HepG2 (cell line): ENCODE measurements around the gene AMOTL2. TPM values are rescaled to one million over a fixed set of nuclear protein-coding genes. Genes with fewer than 3 reads are reported as not detected.

Source experiments
- ATAC-seq: fragments of 200-7000 bp; cut with Tn5 transposase; 3 replicates; pipeline ENCODE4 v1.9.1; 2020; ENCODE audit warnings: mild to moderate bottlenecking, moderate library complexity
- BruUV-seq: library from RNA; stranded (reverse); fragments of 400-500 nt; replicated peaks from 2 replicates; lab custom pipeline; 2021; lab: Mats Ljungman, UMichigan
- CTCF ChIA-PET: fragments of 300-600 bp; formaldehyde crosslinking; extraction: SDS; loops from one replicate; lab custom pipeline; 2021; ENCODE audit warnings: low total read pairs, inconsistent platforms, low intra/inter-chr PET ratio; lab: Yijun Ruan, JAX
- POLR2A ChIA-PET: fragments of 350-600 bp; sonication (Branson Sonifier 250); formaldehyde crosslinking; loops from one replicate; lab custom pipeline; 2020; ENCODE audit warnings: antibody characterized with exemption, inconsistent platforms; lab: Yijun Ruan, JAX
- DNase-seq: peaks from one replicate; pipeline ENCODE4 v3.0.0-alpha.2; 2015; ENCODE audit warnings: low spot score
- FAIRE-seq: peaks from 3 replicates; lab custom pipeline; 2011; peaks lifted over from hg19 to GRCh38; lab: Jason Lieb, UNC
- H2AFZ ChIP-seq: one replicate; pipeline ENCODE4 v1.6.1; 2011; ENCODE audit warnings: low read length, inconsistent platforms
- H3K27ac ChIP-seq: fragments of 300-600 bp; 3 replicates; pipeline ENCODE4 v1.8.0; 2011; ENCODE audit warnings: mixed run types, mild to moderate bottlenecking, mixed read lengths, low read length, inconsistent platforms; ENCODE audit not compliant: insufficient read depth; ENCODE audit errors: extremely low read length
- H3K27me3 ChIP-seq, 2 experiments: fragments of 200-600 bp in 1 of 2; 2 replicates in 1 of 2; 3 replicates in 1 of 2; pipeline versions ENCODE4 v1.6.0 to v1.8.0; 2011; ENCODE audit warnings: low read length in 2 of 2, mild to moderate bottlenecking in 2 of 2, moderate library complexity in 2 of 2, inconsistent platforms in 1 of 2; ENCODE audit not compliant: insufficient read depth in 2 of 2, control insufficient read depth in 1 of 2
- H3K36me3 ChIP-seq, 2 experiments: fragments of 200-600 bp in 1 of 2; replicated peaks in 1 of 2; 2 replicates in 1 of 2; 3 replicates in 1 of 2; pipeline versions ENCODE4 v1.5.1 to v1.8.0; 2011; ENCODE audit warnings: low read length in 2 of 2, inconsistent platforms in 1 of 2; ENCODE audit not compliant: insufficient read depth in 2 of 2, control insufficient read depth in 1 of 2
- H3K4me1 ChIP-seq: 2 replicates; pipeline ENCODE4 v1.5.1; 2012; ENCODE audit warnings: low read length, inconsistent platforms; ENCODE audit not compliant: insufficient read depth
- H3K4me2 ChIP-seq: 2 replicates; pipeline ENCODE4 v1.6.0; 2011; ENCODE audit warnings: low read depth, low read length, inconsistent platforms
- H3K4me3 ChIP-seq, 3 experiments: fragments of 200-600 bp in 1 of 3; sonication (generic), shearing (Covaris generic) in 1 of 3; replicated peaks in 1 of 3; 2 replicates each; pipeline ENCODE4 v1.5.1; 2011 to 2016; ENCODE audit warnings: low read length in 3 of 3, inconsistent platforms in 2 of 3, low read depth in 2 of 3, mild to moderate bottlenecking in 2 of 3, control low read depth in 1 of 3, mixed read lengths in 1 of 3; ENCODE audit not compliant: insufficient read depth in 1 of 3
- H3K79me2 ChIP-seq: one replicate; pipeline ENCODE4 v1.6.1; 2011; ENCODE audit warnings: low read length, inconsistent platforms; ENCODE audit not compliant: insufficient read depth
- H3K9ac ChIP-seq: 2 replicates; pipeline ENCODE4 v1.6.0; 2011; ENCODE audit warnings: mild to moderate bottlenecking, low read depth, low read length, inconsistent platforms; ENCODE audit not compliant: insufficient read depth
- H3K9me3 ChIP-seq: 2 replicates; pipeline ENCODE4 v1.5.1; 2012; ENCODE audit warnings: mild to moderate bottlenecking, low read length
- H4K20me1 ChIP-seq: 2 replicates; pipeline ENCODE4 v1.6.0; 2011; ENCODE audit warnings: inconsistent platforms, mild to moderate bottlenecking, low read length, moderate library complexity; ENCODE audit not compliant: insufficient read depth
- DZIP1 ChIP-seq: sonication (generic); formaldehyde crosslinking; IDR thresholded peaks from 2 replicates; pipeline ENCODE4 v1.5.0; 2020; ENCODE audit warnings: mild to moderate bottlenecking, missing genetic modification reagents
- HNRNPH1 ChIP-seq: fragments of 200-400 bp; formaldehyde crosslinking; optimal IDR thresholded peaks from 2 replicates; pipeline ENCODE3; 2017; ENCODE audit warnings: mild to moderate bottlenecking, low read depth, low read length
- HOXA7 ChIP-seq: sonication (generic); formaldehyde crosslinking; IDR thresholded peaks from 2 replicates; pipeline ENCODE4 v1.8.1; 2022; ENCODE audit warnings: mild to moderate bottlenecking, missing genetic modification reagents, moderate library complexity
- NPAS2 ChIP-seq: sonication (generic); formaldehyde crosslinking; IDR thresholded peaks from 2 replicates; pipeline ENCODE4 v1.8.0; 2022; ENCODE audit warnings: mild to moderate bottlenecking, missing genetic modification reagents, borderline replicate concordance
- NR2F2 ChIP-seq: IDR thresholded peaks from 2 replicates; pipeline ENCODE4 v1.6.1; 2012; ENCODE audit warnings: low read depth, inconsistent platforms, borderline replicate concordance
- PHF20 ChIP-seq: sonication (generic); formaldehyde crosslinking; IDR thresholded peaks from 2 replicates; pipeline ENCODE4 v1.5.0; 2020; ENCODE audit warnings: mild to moderate bottlenecking, missing genetic modification reagents
- PRDM15 ChIP-seq: sonication (generic); formaldehyde crosslinking; IDR thresholded peaks from 2 replicates; pipeline ENCODE4 v1.4.0; 2020; ENCODE audit warnings: missing genetic modification reagents
- ZMYM4 ChIP-seq: sonication (generic); formaldehyde crosslinking; IDR thresholded peaks from 2 replicates; pipeline ENCODE4 v1.8.1; 2023; ENCODE audit warnings: mild to moderate bottlenecking, missing genetic modification reagents
- ZNF10 ChIP-seq: sonication (generic); formaldehyde crosslinking; IDR thresholded peaks from 2 replicates; pipeline ENCODE4 v1.4.0; 2020; ENCODE audit warnings: mild to moderate bottlenecking, low read depth, missing genetic modification reagents, borderline replicate concordance
- WGBS: methylation state at CpG from one replicate; pipeline ENCODE4 v1.1.6; 2017; ENCODE audit warnings: low lambda C conversion rate; 5-methylcytosine and 5-hydroxymethylcytosine counted together
- in situ Hi-C: cut with HindIII; loops from 2 replicates; pipeline ENCODE4 v1.10.0; 2017; ENCODE audit warnings: low pct_unique_long_range_greater_than_20kb; ENCODE audit not compliant: extremely low pct_ligation_motif_present
- intact Hi-C: fragments of 100-400 bp; cut with micrococcal nuclease; formaldehyde crosslinking; loops from one replicate; pipeline ENCODE4 v1.10.0; 2022; ENCODE audit not compliant: unreplicated experiment
- polyA plus RNA-seq, 8 experiments: library from polyadenylated mRNA; depleted of rRNA in 3 of 8; stranded (reverse) in 7 of 8; unstranded in 1 of 8; fragments of >200 nt; fragmentation: Illumina TruSeq in 4 of 8; extraction: Trizol in 4 of 8; gene quantifications; 2 replicates each; pipeline versions ENCODE4 v1.2.1 to v1.2.3, GENCODE V29; 2011 to 2016; ENCODE audit warnings: low read depth in 4 of 8, missing spikeins in 1 of 8, mixed read lengths in 1 of 8; ENCODE audit not compliant: insufficient read depth in 1 of 8
- total RNA-seq, 5 experiments: library from RNA; depleted of rRNA; stranded (reverse); fragments of >200 nt; fragmentation: Illumina TruSeq; extraction: Trizol; gene quantifications; 2 replicates each; pipeline ENCODE4 v1.2.3, GENCODE V29; 2016; ENCODE audit warnings: low read depth in 1 of 5
- TF ChIP-seq, protein P1 (sequence below): sonication (generic); formaldehyde crosslinking; IDR thresholded peaks from 2 replicates; pipeline ENCODE4 v1.5.0; 2020; ENCODE audit warnings: missing genetic modification reagents
- TF ChIP-seq, protein P2 (sequence below): sonication (generic); formaldehyde crosslinking; IDR thresholded peaks from 2 replicates; pipeline ENCODE4 v1.8.1; 2023; ENCODE audit warnings: missing genetic modification reagents, mild to moderate bottlenecking, borderline replicate concordance

AMOTL2 gene
- total and polyA plus RNA-seq, 2 of the 13 experiments (the other 11 are each of a cell fraction or from before 2014, with no cell fraction given), result 17.3 to 18.5 TPM

DNA sequence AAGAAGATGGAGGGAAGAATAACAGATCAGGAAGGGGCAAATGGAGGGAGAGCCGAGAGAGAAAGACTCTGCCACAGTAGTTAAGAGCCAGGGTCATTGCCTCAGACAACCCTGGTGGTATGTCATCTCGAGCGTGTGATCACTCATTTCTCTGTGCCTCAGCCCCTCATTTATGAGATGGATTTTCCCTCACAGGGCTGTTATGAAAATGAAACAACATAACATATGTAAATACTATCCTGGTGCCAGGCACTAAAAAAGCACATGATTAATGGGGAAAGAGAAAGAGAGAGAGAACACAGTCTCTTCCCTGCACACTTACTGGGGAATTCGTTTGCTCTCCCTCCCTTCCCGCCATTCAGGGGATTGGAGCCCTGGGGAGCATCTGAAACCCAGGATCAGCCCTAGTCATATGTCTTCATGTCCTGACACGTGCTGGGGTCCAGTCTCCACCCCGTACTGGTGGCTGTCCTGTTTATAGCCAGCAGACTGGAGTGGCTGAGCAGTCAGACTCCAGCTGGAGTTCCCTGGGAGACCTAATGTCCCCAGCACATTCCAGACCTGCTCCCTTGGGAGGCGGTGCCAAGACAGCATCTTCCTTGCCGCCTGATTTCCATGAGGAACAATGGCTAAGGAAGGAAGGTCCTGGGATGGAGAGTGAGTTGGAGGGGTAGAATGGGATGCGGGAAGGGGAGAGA lies 14.7 kb upstream of the AMOTL2 start (continued):
- TF ChIP-seq DZIP1, result no peak
- TF ChIP-seq HOXA7 (CRISPR knock-in tag), result no peak
- no peak for TF ChIP-seq ZNF10 (CRISPR knock-in tag)
- TF ChIP-seq PHF20 (CRISPR knock-in tag), result no peak
- TF ChIP-seq, protein P1, sequence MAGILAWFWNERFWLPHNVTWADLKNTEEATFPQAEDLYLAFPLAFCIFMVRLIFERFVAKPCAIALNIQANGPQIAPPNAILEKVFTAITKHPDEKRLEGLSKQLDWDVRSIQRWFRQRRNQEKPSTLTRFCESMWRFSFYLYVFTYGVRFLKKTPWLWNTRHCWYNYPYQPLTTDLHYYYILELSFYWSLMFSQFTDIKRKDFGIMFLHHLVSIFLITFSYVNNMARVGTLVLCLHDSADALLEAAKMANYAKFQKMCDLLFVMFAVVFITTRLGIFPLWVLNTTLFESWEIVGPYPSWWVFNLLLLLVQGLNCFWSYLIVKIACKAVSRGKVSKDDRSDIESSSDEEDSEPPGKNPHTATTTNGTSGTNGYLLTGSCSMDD (CRISPR knock-in tag), result no peak

- 6% methylated on average over 1 of the region's 1 CpG for WGBS
- no TSS peak for BruUV-seq
- CTCF ChIA-PET, result no interaction called here
- H2AFZ ChIP-seq, result no peak overlapping the region
- ATAC-seq (no peak), DNase-seq (no peak), FAIRE-seq (no peak)
- H3K4me1 ChIP-seq, result no peaks in the 10 kb centered on the region
- no peak overlapping the region for H3K4me2 ChIP-seq
- in situ Hi-C loops, result no loop called here
- H3K4me3 ChIP-seq, result no peak overlapping the region
- no peaks in the 10 kb centered on the region for H3K36me3 ChIP-seq
- H4K20me1 ChIP-seq, result no peaks in the 10 kb centered on the region
- intact Hi-C loops, result no loop called here
- no peaks in the 10 kb centered on the region for H3K9me3 ChIP-seq
- H3K9ac ChIP-seq, result no peak overlapping the region
- POLR2A ChIA-PET, result no interaction called here
- H3K27ac ChIP-seq, result no peak overlapping the region
- peaks cover 1 to 33% of the 10 kb centered on the region in 2 experiments; a peak in 4 of 5 replicates for H3K27me3 ChIP-seq
- no peak for TF ChIP-seq NR2F2
- TF ChIP-seq HNRNPH1, result no peak
- no peak for TF ChIP-seq NPAS2 (CRISPR knock-in tag)
- TF ChIP-seq ZMYM4, result no peak
- TF ChIP-seq, protein P2, sequence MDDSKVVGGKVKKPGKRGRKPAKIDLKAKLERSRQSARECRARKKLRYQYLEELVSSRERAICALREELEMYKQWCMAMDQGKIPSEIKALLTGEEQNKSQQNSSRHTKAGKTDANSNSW, result no peak
- no peak for TF ChIP-seq PRDM15
- H3K79me2 ChIP-seq, result no peaks in the 10 kb centered on the region
Measured at GRCh38 chr3:134388292-134388691, 14.0 kb upstream of the AMOTL2 start.
